ENCODE data around the gene SPDYC.

DNA sequence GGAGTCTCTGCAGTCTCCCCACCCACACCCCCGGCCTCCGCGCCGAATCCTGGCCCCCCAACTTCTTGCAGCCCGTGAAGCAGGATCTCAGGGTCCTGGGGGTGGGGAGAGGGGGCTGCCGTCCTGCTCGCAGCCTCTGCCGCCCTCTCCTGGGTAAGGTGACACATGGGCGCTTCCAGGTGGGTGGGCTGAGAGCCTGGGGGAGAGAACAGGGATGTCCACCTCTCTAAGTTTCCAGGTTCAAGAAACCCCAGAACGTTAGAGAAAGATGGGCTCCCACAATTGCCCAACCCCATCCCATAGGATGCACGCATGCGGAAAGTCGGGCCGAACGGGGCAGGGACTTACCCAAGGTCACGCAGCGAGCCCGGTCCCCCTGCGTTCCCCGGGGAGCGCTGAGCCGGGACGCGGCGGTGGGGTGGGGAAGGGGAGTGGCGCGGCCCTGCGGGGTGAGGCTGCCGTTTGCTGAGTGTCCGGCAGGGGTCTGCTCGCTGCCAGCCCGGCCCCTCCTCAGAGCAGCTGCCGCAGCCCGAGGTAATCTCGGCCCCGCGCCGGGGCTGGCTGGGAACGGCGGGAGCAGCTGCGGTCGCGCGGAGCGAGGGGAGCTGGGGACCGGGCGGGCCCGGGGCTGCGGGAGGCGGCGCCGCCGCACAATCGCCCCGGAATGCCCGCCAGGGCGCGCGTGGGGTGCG is 11.0 kb downstream of the SPDYC start:
- TF ChIP-seq, protein P1, sequence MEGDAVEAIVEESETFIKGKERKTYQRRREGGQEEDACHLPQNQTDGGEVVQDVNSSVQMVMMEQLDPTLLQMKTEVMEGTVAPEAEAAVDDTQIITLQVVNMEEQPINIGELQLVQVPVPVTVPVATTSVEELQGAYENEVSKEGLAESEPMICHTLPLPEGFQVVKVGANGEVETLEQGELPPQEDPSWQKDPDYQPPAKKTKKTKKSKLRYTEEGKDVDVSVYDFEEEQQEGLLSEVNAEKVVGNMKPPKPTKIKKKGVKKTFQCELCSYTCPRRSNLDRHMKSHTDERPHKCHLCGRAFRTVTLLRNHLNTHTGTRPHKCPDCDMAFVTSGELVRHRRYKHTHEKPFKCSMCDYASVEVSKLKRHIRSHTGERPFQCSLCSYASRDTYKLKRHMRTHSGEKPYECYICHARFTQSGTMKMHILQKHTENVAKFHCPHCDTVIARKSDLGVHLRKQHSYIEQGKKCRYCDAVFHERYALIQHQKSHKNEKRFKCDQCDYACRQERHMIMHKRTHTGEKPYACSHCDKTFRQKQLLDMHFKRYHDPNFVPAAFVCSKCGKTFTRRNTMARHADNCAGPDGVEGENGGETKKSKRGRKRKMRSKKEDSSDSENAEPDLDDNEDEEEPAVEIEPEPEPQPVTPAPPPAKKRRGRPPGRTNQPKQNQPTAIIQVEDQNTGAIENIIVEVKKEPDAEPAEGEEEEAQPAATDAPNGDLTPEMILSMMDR (IDR thresholded peaks at IDR 0.05; ENCODE audit: borderline replicate concordance, extremely low read depth, low read length, poor library complexity, severe bottlenecking): peak; percentile 58
- TF ChIP-seq EZH2 (IDR thresholded peaks at IDR 0.05; ENCODE audit: borderline replicate concordance, low read depth, low read length, severe bottlenecking): peak; percentile 87
